ENCODE data around the gene ASTN2.

Gene ASTN2

DNA sequence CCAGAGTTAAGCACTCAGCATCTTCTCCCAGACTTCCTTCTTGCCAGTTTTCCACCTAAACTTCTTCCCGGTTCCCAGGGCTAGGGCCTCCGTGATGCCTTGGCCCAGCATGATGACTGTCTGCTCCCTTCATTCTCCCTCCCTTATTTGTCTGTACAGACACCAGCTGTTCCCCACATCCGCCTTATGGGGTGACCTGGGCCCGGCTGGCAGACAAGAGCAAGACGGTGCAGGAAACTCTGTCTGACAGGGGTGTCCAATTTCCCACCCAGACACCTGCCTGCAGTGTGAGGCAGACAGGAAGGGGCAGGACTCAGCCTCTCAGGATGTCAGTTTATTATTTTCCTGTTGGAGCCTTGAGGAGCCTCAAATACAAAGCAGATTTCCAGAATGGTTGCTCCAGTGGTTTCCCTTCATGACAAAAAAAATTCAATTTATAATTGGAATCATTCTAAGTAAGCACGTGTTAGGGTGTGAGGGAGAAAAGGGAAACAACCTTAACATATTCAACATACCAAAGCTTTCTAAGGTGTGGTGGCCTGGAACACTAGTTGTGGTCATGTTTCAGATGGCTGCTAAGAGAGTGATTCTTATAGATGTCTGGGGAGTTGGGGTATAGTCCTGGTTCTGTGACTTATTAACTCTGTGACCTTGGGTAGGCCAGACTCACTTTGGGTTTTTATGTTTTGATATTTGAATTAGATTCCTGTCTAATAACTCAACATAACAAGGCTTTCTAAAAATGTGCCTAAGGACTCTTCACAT, 1026.7 kb downstream of the ASTN2 start:
- DNase-seq (ENCODE audit: low spot score): no peak

DNA sequence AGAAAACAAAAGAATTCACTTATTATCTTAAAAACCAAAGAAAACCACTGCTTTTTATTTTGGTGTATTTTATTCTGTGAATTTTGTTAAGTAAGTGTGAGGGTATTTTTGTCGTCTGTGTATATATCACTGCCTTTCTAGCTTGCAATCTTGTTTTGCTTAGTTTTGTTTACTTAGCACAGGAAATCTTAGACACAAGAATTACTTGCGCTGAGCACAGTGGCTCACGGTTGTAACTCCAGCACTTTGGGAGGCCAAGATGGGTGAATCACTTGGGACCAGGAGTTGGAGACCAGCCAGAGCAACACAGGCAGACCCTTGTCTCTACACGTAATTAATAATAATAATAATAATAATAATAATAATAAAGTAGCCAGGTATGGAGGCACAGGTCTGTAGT, 1030.9 kb downstream of the ASTN2 start:
- DNase-seq (ENCODE audit: low spot score): no peak

DNA sequence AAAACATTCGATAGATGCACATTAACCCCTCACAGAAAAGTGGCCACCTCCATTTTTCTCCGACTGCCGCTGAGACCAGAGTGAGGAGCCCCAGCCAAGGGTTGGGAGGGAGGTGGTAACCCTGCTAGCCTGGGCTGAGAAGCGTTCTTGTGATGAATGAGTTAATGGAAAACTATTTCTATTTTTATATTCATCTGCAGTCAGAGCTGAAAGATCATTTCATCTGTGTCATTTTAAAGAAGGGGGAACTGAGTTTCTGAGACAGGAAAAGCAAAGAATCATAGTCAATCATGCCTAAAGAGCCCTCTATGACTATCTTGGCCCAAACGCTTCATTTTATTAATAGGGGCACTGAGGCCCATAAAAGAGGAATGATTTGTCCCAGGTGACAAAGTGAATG, 1031.7 kb downstream of the ASTN2 start:
- no peak for DNase-seq (ENCODE audit: low spot score)

DNA sequence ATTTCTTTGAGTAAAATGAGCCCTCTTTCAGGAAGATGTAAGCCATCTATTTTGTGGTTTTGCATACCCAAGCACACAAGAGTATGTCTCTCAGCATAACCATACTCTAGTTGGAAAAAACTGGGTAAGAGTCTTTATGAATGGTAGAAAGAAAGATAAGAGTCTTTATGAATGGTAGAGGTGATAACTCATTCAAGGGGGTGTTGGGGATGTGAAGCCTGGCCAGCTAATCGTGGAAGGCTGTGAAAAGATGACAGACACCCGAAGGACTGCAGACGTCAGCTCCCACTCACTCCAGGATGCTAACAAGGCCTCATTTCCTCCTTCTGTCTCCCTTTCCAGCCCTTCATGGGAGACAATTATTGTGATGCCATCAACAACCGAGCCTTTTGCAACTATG, 1032.8 kb downstream of the ASTN2 start:
- no peak for DNase-seq (ENCODE audit: low spot score)

DNA sequence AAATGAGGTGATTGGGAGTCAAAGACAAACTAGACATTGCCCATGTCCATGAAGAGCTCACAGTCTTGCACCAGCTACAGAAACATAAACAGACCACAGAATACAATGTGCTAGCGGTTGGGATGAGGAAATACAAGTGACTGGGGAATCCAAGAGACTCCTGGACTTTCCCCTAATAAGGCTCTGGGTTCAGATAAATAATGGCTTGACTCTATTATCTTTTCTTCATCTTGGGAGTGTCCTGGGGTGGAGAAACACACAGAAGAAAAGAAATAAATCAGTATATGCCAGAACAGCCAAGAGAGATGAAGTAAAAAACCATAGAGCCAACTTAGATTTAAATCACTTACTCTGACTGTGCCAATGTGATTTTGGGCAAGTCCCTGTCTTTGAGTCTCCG, 1033.5 kb downstream of the ASTN2 start:
- no peak for DNase-seq (ENCODE audit: low spot score)

- DNase-seq (ENCODE audit: low spot score): no peak
Measured at GRCh38 chr9:116380496-116380995, 1034.3 kb downstream of the ASTN2 start.

GRCh38 chr9:116379821-116380220, 1035.0 kb downstream of the ASTN2 start:
- no peak for DNase-seq (ENCODE audit: low spot score)

DNA sequence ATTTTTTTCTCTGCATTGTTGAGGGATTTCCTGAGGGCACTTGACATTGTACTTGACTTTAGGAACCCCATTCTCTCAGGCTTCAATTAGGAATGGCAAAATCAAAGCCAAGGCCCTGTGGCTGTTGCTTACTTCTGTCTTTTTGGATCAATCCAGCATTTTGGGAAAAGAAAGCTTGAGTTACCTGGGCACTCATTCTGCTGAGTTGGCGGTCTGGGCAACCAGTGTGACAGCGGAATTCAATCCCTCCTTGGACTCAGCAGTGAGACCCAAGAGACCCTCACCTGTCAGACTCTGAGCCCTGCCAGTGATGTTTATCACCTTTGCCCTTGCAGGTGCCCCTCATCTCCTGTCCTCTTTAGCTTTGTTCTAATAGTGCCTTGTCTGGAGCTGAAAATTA, 1036.0 kb downstream of the ASTN2 start:
- no peak for DNase-seq (ENCODE audit: low spot score)

GRCh38 chr9:116377179-116377798, 1037.6 kb downstream of the ASTN2 start:
- DNase-seq (ENCODE audit: low spot score): no peak
